SH-SY5Y (cell line): Measurements from ENCODE around the gene RMP24.

Experiments
- GATA2 ChIP-seq: IDR thresholded peaks from 2 replicates; pipeline ENCODE4 v1.6.1; 2011; ENCODE audit warnings: mild to moderate bottlenecking, low read depth, low read length
- GATA3 ChIP-seq: IDR thresholded peaks from 2 replicates; pipeline ENCODE4 v1.6.1; 2011; ENCODE audit warnings: low read depth, mild to moderate bottlenecking, low read length, moderate library complexity

RMP24 gene

DNA sequence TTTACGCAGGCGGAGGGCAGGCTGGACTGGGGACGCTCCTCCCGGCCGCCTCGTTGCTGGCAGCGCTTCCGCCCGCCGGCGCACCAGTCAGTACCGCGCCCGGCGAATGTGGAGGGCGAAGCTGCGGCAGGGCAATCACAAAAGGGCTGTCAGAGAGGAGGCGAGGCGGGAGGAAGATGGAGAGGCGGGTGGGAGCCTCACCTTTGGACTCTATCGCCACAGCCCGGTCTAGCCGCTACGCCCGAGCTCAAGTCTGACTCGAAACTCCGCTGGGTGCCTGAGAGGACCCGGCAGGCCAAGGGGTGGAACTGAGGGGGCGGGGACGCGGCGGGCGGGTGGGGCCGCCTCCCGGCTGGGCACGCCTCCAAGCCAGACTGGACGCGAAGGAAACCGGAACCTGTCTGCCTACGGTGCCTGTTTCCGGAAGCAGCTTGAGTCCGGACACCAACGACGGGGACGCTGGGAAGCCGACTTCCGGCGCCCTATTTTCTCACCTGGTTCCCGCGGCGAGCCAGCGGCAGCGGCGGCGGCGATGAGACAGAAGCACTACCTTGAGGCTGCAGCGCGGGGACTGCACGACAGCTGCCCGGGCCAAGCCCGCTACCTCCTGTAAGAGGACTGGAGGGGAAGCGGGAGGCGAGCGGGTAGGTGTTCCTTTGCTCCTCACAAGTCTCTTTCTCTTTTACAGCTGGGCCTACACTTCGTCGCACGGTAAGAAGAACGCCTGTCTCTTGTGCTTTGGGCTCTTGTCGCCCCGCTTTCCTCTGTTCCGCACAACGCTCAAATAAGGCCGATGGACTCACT is at the start of gene RMP24:
Gene RMP24 (plus strand): TSS at position 483 of the 804 bp plus-strand sequence.
- TF ChIP-seq GATA3 (no peak), GATA2 (no peak)

DNA sequence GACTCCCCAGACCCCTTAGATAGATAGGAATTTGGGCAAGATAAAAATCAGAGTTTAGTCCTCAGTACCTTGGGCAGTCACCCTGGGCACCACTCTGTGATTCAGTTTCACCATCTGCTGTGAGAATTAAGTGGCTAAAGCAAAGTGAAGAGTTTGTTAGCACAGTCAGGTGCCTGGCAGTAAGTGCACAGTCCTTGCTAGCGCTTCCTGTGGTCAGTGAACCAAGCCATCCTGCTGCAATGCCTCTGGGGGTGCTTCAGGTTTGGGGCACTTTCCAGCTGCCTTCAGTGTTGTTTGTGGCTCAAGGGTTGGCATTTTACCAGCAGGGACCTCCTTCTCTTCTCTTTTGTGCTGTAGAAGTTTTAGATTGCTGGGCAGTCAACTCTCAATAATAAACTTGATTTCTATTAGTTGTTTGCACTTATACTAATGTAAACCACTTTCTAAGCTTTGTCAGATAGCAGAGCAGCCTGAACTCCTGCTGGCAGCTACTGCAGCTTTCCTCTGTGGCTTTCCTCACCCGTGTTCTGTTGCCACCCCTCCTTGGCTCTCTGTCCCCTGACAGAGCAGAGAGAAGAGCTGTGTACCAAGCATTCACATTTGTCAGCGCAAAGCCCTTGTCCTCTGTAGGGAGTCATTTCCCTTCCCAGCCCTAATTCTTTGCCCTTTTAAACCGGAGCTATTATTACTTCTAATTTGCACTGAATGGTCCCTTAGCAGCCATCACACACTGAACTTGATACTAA is 48.4 kb upstream of the RMP24 start:
- no peak for TF ChIP-seq GATA2
- TF ChIP-seq GATA3, result no peak

DNA sequence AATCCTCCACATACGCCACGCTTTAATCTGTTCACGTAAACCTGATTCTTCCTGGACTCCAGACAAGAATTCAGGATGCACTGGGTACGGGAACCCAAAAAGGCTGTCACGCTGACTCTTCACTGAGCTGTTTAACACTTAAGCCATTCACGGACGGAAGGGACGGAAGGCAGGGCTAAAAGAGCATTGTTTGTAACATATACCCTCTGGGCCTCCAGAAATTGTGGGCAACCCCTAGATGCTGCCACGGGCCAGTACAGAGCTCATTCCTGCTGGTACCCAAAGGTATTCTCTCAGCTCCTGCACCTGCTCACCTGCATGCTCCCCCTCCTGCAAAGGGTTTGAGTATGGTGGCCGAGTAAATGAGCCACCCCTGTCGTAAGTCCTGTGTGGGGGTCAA is 45.6 kb upstream of the RMP24 start:
- TF ChIP-seq GATA3 (no peak), GATA2 (no peak)

DNA sequence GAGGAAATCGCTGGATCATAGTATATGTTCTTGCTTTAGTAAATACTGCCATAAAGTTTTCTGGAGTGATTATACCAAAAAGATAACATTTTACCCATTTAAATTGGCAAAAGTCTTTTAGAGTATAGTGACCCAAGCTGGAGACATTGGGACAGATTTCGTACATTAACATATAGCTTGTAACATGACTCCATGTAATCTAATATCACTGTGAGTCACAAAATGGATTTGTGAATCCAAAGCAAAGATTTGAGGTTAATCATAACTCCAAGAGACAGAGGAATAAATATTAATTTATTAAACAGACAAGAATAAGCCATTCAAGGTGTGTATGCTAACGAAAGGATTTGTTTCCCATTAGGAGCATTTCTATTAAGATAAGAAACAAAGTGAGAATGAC is 45.0 kb upstream of the RMP24 start:
- TF ChIP-seq GATA3 (no peak), GATA2 (no peak)

DNA sequence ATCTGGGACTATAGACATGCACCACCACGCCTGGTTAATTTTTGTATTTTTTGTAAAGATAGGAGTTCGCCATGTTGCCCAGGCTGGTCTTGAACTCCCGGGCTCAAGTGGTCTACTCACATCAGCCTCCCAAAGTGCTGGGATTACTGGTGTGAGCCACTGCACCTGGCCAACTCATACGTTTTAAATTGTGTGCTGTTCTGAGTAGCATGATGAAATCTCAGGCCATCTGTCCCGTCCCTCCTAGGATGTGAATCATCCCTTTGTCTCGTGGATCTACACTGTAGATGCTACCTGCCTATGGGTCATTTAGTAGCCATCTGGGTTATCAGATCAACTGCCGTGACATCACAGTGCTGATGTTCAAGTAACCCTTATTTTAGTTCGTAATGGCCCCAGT is 38.5 kb upstream of the RMP24 start:
- no peak for TF ChIP-seq GATA2
- no peak for TF ChIP-seq GATA3

DNA sequence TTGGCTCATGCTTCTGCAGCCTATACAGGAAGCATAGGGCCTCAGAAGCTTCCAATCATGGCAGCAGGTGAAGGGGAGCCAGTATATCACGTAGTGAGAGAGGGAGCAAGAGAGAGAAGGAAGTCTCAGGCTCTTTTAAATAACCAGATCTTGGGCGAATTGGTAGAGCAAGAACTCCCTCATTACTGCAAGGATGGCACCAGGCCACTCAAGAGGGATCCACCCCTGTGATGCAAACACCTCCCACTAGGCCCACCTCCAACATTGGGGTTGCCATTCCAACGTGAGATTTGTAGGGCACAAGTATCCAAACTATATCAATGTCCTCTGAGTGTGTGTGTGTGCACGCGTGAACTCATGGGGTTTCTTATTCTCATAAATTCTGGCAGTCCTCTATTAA is 37.6 kb upstream of the RMP24 start:
- TF ChIP-seq GATA3 (no peak), GATA2 (no peak)

DNA sequence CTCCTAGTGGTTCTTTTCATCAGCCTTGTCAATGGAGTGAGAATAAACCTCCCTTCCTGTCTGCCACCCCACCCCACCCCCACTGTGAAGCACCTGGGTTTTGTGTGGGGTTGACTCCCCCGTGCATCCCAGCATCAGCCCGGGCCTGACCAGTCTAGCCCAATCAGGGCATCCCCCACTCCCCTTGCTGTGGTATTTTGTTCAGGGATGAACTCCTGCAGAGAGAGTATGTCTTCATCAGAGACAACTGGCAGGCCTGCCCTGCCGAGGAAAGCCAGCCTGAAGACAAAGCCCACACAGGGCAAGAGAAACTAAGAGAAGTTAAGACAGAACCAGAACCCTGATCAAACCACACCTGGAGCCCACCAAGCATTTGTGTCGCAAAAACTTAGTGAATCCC is 36.7 kb upstream of the RMP24 start:
- TF ChIP-seq GATA3, result no peak
- no peak for TF ChIP-seq GATA2

DNA sequence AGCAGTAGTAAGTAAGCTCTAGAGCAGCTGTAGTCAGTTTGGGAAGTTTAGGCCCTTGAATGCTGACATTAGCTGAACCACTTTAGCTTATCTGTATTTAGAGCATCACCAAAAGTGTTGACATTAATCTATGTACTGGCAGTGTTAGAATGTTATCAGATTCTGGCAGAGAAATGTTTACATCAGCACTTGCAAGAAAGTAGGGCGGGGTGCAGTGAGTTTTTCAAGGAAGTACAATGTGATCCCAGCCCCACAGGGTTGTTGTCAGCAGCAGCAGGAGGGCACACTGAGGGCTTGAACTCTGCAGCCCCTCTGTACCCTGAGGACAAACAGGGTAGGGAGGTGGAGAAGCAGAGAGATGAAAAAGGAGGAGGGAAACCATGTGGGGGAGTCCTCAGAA is 35.5 kb upstream of the RMP24 start:
- TF ChIP-seq GATA2 (no peak), GATA3 (no peak)

DNA sequence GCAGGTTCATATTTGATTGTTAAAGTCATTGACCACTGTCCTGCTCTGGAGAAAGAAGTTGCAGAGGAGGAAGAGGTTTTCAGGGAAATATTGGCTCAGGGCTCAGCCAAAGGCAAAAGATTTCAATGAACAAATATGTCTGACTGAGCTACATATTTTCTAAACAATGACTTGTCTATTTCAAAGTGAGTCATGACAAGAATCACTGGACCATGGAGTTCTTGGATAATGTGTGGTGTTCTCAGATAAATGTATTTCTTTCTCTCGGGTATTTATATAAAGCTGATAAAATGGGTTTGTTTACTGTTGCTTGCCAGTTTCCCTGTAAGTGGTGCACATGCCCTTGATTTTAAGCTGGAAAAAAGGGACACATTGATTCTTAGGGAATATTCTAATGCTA is 34.3 kb upstream of the RMP24 start:
- no peak for TF ChIP-seq GATA3
- TF ChIP-seq GATA2, result no peak

DNA sequence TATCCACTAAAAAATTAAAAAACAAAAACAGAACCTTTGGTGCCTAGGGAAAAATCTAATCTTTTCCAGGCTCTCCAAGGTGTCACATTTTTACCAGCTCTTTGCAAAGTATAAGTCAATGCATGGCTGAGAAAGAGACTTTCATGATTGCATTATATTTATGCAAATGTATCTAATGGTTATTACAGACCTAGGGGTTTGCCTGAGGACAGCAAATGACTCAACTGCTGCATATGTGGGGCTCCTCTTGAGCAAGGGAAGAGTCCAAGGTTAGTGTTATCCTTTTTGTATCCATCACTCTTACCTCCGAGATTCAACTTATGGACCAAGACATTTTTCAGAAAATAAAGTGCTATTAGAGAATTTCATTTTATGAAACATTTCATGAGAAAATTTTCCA is 33.9 kb upstream of the RMP24 start:
- TF ChIP-seq GATA3, result no peak
- no peak for TF ChIP-seq GATA2

DNA sequence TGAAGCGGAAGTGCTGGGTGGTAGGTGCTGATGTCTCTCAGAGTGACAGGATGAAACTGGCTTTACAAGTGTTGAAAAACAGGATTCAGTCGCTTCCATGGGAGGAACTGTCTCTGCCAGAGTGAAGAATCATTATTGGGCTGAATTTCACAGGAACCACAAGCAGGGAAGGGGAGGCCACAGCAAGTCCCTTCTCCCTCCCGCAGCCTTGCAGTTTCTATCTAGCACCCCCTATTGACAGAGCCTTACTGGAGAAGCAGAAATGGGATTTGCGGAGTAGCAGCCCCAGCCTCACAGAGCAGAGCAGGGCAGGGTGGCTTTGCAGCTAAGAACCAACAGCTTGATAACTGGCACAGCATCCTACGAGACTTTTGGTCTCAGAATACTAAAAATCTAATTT is 33.3 kb upstream of the RMP24 start:
- TF ChIP-seq GATA2, result no peak
- no peak for TF ChIP-seq GATA3

DNA sequence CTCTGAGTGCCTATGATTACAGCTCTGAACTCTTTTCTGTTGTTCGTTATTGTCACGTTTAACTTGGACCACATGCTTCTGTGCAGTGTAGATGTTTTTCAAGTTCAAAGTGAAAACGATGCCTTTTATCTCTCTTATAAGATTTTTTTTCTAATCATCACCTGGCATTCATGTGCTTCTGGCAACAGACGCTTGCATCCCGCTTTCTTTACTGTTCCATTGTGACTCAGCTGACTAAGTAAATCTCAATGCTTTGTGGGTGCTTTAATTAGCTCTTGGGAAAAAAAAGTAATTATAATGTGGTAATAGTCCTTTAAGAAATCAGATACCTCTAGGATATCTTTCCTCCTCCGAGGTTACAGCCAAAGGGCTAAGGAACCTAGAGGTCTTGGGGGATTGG is 31.2 kb upstream of the RMP24 start:
- TF ChIP-seq GATA3 (no peak), GATA2 (no peak)

DNA sequence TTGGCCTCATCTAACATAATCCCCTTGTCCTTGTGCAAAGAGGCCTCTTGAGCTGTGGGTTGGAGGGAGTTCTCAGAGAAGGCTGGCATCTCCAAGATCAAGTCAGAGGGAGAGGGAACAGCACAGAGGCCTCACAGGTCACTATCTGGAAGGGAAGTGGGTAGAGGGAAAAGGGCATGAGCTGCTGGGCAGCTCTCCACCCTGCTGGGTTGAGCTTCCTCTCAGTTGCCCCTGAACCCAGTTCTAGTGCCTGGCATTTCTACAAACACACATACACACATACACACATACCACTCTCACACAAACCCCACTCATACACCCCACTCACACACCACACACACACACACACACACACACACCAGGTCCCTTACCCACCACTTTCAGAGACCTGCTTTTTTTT is 30.3 kb upstream of the RMP24 start:
- TF ChIP-seq GATA3 (no peak), GATA2 (no peak)

DNA sequence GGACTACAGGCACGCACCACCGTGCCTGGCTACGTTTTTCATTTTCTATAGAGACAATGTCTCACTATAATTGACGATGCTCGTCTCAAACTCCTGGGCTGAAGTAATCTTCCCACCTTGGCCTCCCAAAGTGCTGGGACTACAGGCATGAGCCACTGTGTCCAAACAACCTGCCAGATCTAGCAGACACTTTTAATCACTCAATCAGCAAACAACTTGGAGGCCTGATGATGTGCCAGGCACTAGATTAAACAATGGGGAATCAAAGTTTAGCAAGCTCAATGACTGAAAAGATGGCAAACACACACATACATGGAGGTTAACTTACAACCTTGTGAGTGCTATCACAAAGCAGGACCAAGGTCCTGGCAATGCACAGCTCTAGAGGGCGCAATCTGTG is 29.8 kb upstream of the RMP24 start:
- TF ChIP-seq GATA2 (no peak), GATA3 (no peak)

DNA sequence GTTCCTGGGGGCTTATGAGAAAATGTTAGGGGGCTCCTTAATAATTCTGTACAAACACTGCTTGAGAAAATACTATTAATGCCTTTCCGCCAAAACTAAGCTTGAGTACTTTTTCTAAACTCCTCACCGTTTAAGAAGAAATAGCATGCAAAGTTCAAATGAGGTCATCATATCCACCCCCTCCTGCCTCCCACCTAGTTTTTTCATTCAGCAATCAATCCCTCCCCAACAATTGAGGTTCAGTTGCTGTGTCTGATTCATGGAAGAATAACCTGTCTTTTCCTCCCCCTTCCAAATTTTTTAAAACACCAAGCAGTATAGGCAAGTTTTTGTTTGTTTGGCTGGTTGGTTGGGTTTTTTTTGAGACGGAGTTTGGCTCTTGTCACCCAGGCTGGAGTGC is 24.4 kb upstream of the RMP24 start:
- no peak for TF ChIP-seq GATA3
- TF ChIP-seq GATA2, result no peak
